CD14-positive monocyte (primary cell): ENCODE data around the gene JARID2. TPM values are rescaled to one million over a fixed set of nuclear protein-coding genes. Genes with fewer than 3 reads are reported as not detected.

Experiments
- DNase-seq, 3 donors: peaks; one replicate each; pipeline ENCODE4 v3.0.0-alpha.2; 2011 to 2022
- H2AFZ ChIP-seq: 2 replicates; pipeline ENCODE4 v1.6.0; 2012; ENCODE audit warnings: mild to moderate bottlenecking, low read depth, low read length, inconsistent platforms; ENCODE audit not compliant: insufficient read depth, poor library complexity, severe bottlenecking
- H3K27ac ChIP-seq, 2 donors: 1 replicate in 1 of 2; 2 replicates in 1 of 2; pipeline ENCODE4 v1.5.1; 2012 to 2013; ENCODE audit warnings: low read length in 2 of 2, control low read depth in 1 of 2, inconsistent platforms in 1 of 2, low read depth in 1 of 2, mild to moderate bottlenecking in 1 of 2
- H3K27me3 ChIP-seq, 2 donors: one replicate each; pipeline versions ENCODE4 v1.6.0 to v1.6.1; 2011 to 2013; ENCODE audit warnings: low read length in 2 of 2; ENCODE audit not compliant: control insufficient read depth in 2 of 2, insufficient read depth in 2 of 2
- H3K36me3 ChIP-seq, 2 donors: replicated peaks in 1 of 2; 1 replicate in 1 of 2; 2 replicates in 1 of 2; pipeline versions ENCODE4 v1.5.1 to v1.6.1; 2012 to 2013; ENCODE audit warnings: low read length in 2 of 2, control low read depth in 1 of 2, inconsistent platforms in 1 of 2, mild to moderate bottlenecking in 1 of 2; ENCODE audit not compliant: insufficient read depth in 2 of 2, control insufficient read depth in 1 of 2
- H3K4me1 ChIP-seq, 2 donors: 1 replicate in 1 of 2; 2 replicates in 1 of 2; pipeline versions ENCODE4 v1.5.1 to v1.6.1; 2012 to 2013; ENCODE audit warnings: low read length in 2 of 2, control low read depth in 1 of 2, inconsistent platforms in 1 of 2, mild to moderate bottlenecking in 1 of 2, moderate library complexity in 1 of 2; ENCODE audit not compliant: insufficient read depth in 2 of 2, control insufficient read depth in 1 of 2
- H3K4me2 ChIP-seq: replicated peaks from 2 replicates; pipeline ENCODE3; 2012; ENCODE audit warnings: low read length, moderate library complexity, mild to moderate bottlenecking; ENCODE audit not compliant: poor library complexity, severe bottlenecking; ENCODE audit errors: extremely low read depth
- H3K4me3 ChIP-seq, 3 experiments: fragments of 200-600 bp in 1 of 3; sonication (generic) in 1 of 3; replicated peaks in 1 of 3; 1 replicate in 2 of 3; 2 replicates in 1 of 3; pipeline ENCODE4 v1.5.1; 2011 to 2013; ENCODE audit warnings: low read length in 3 of 3, mild to moderate bottlenecking in 3 of 3, control low read depth in 2 of 3, low read depth in 2 of 3, inconsistent platforms in 1 of 3, moderate library complexity in 1 of 3
- H3K79me2 ChIP-seq: 2 replicates; pipeline ENCODE4 v1.6.0; 2012; ENCODE audit warnings: mild to moderate bottlenecking, control low read depth, inconsistent platforms, low read length, moderate library complexity; ENCODE audit not compliant: insufficient read depth
- H3K9ac ChIP-seq: 2 replicates; pipeline ENCODE4 v1.6.0; 2017; ENCODE audit warnings: low read length, mild to moderate bottlenecking; ENCODE audit not compliant: insufficient read depth, poor library complexity, severe bottlenecking
- H3K9me3 ChIP-seq, 2 donors: replicated peaks in 1 of 2; 1 replicate in 1 of 2; 2 replicates in 1 of 2; pipeline versions ENCODE4 v1.5.1 to v1.6.1; 2012 to 2013; ENCODE audit warnings: low read length in 2 of 2, control low read depth in 1 of 2; ENCODE audit not compliant: control insufficient read depth in 1 of 2, insufficient read depth in 1 of 2
- H4K20me1 ChIP-seq: 2 replicates; pipeline ENCODE4 v1.6.0; 2012; ENCODE audit warnings: mild to moderate bottlenecking, low read length, control low read depth, moderate library complexity; ENCODE audit not compliant: insufficient read depth
- H3K27ac Mint-ChIP-seq, 7 donors: one replicate each; pipeline ENCODE4 v1.8.0; 2020; ENCODE audit warnings: mild to moderate bottlenecking in 7 of 7, mixed read lengths in 7 of 7, moderate library complexity in 6 of 7, inconsistent platforms in 2 of 7
- H3K27me3 Mint-ChIP-seq, 3 donors: one replicate each; pipeline ENCODE4 v1.8.0; 2021 to 2022; ENCODE audit warnings: low read depth in 3 of 3, mild to moderate bottlenecking in 3 of 3, mixed read lengths in 3 of 3, moderate library complexity in 3 of 3, inconsistent platforms in 1 of 3
- H3K36me3 Mint-ChIP-seq, 2 donors: one replicate each; pipeline ENCODE4 v1.8.0; 2020; ENCODE audit warnings: mixed read lengths in 2 of 2, inconsistent platforms in 1 of 2, mild to moderate bottlenecking in 1 of 2
- H3K4me1 Mint-ChIP-seq: one replicate; pipeline ENCODE4 v1.8.0; 2020; ENCODE audit warnings: mild to moderate bottlenecking, mixed read lengths
- H3K4me3 Mint-ChIP-seq, 2 donors: one replicate each; pipeline ENCODE4 v1.8.0; 2020; ENCODE audit warnings: mild to moderate bottlenecking in 2 of 2, mixed read lengths in 2 of 2, moderate library complexity in 1 of 2
- H3K9me3 Mint-ChIP-seq, 7 donors: one replicate each; pipeline ENCODE4 v1.8.0; 2020 to 2022; ENCODE audit warnings: mixed read lengths in 7 of 7, mild to moderate bottlenecking in 6 of 7, moderate library complexity in 6 of 7, inconsistent platforms in 2 of 7
- CTCF ChIP-seq: fragments of 200-600 bp; IDR thresholded peaks from one replicate; pipeline ENCODE4 v1.8.0; 2022; ENCODE audit warnings: antibody characterized with exemption, mild to moderate bottlenecking
- WGBS: methylation state at CpG from one replicate; pipeline ENCODE4 v1.1.5; 2013; ENCODE audit warnings: missing lambda C conversion rate; ENCODE audit not compliant: insufficient coverage; 5-methylcytosine and 5-hydroxymethylcytosine counted together
- intact Hi-C, 2 donors: fragments of 100-400 bp; cut with micrococcal nuclease; formaldehyde crosslinking; loops; one replicate each; pipeline versions ENCODE4 v1.15.0 to v1.15.1; 2023
- polyA plus RNA-seq, 3 donors: library from polyadenylated mRNA; depleted of rRNA in 1 of 3; unstranded in 2 of 3; stranded (reverse) in 1 of 3; fragments of 300-500 nt in 2 of 3; fragments of >200 nt in 1 of 3; fragmentation: Illumina TruSeq in 2 of 3; gene quantifications; 1 replicate in 2 of 3; 2 replicates in 1 of 3; pipeline ENCODE4 v1.2.3, GENCODE V29; 2012 to 2021

Gene JARID2
- polyA plus RNA-seq, 3 donors: 6.8 to 17.5 (median 12.5) TPM

- no peak for DNase-seq
- peaks cover 99% of the 10 kb centered on the region for H4K20me1 ChIP-seq
- intact Hi-C loops: no loop called here
- no peak overlapping the region for H3K9ac ChIP-seq
- peak overlapping the region; percentile 7 for H3K4me2 ChIP-seq
- Mint-ChIP-seq H3K27ac (peak overlapping the region in 4 of 7 donors; percentile 18 to 77 (median 60)), H3K4me1 (peaks cover 94% of the 10 kb centered on the region), H3K27me3 (peaks cover 0 to 2% (median 0%) of the 10 kb centered on the region in 3 donors), H3K4me3 (no peak overlapping the region), H3K9me3 (peaks cover 0 to 4% (median 0%) of the 10 kb centered on the region in 7 donors), H3K36me3 (peaks cover 25 to 40% of the 10 kb centered on the region in 2 donors)
- no peaks in the 10 kb centered on the region for H3K36me3 ChIP-seq
- H3K79me2 ChIP-seq: peaks cover 100% of the 10 kb centered on the region
- H3K4me3 ChIP-seq: no peak overlapping the region
- no peak overlapping the region for H2AFZ ChIP-seq
- H3K27me3 ChIP-seq: no peaks in the 10 kb centered on the region
- WGBS: no CpG with 5 or more reads among the region's 2 CpGs
- no peak overlapping the region for H3K27ac ChIP-seq
- peaks cover 79 to 97% of the 10 kb centered on the region in 2 donors for H3K4me1 ChIP-seq
- H3K9me3 ChIP-seq: no peaks in the 10 kb centered on the region
- no peak for TF ChIP-seq CTCF
Observed at GRCh38 chr6:15433511-15433861, 187.6 kb downstream of the JARID2 start.

- intact Hi-C loops: no loop called here
- no peak for TF ChIP-seq CTCF
Observed at GRCh38 chr6:15434263-15434662, 188.4 kb downstream of the JARID2 start.

More at GRCh38 chr6:15434263-15434662, 188.4 kb downstream of the JARID2 start:
- Histone ChIP-seq H3K36me3 (no peaks in the 10 kb centered on the region), H3K27me3 (no peaks in the 10 kb centered on the region), H3K4me1 (peaks cover 79 to 97% of the 10 kb centered on the region in 2 donors), H3K4me2 (no peak overlapping the region), H3K9ac (no peak overlapping the region), H3K9me3 (no peaks in the 10 kb centered on the region), H4K20me1 (peaks cover 99% of the 10 kb centered on the region), H2AFZ (no peak overlapping the region), H3K4me3 (no peak overlapping the region), H3K27ac (peak overlapping the region in 1 of 2 donors; percentile 2), H3K79me2 (peaks cover 100% of the 10 kb centered on the region)
- no peak for DNase-seq
- Mint-ChIP-seq H3K27ac (peak overlapping the region in 4 of 7 donors; percentile 8 to 68 (median 40)), H3K4me3 (no peak overlapping the region), H3K9me3 (peaks cover 0 to 4% (median 0%) of the 10 kb centered on the region in 7 donors), H3K4me1 (peaks cover 94% of the 10 kb centered on the region), H3K36me3 (peaks cover 19 to 35% of the 10 kb centered on the region in 2 donors), H3K27me3 (peaks cover 0 to 2% (median 0%) of the 10 kb centered on the region in 3 donors)
- WGBS: 100% methylated on average over 1 of the region's 1 CpG
